GM18526 (cell line): ENCODE measurements around the gene ZGPAT.

Source experiments
- POLR2A ChIP-seq: IDR thresholded peaks from 3 replicates; pipeline ENCODE4 v1.6.1; 2011; ENCODE audit not compliant: insufficient read length; ENCODE audit errors: extremely low read depth

The ZGPAT gene

DNA sequence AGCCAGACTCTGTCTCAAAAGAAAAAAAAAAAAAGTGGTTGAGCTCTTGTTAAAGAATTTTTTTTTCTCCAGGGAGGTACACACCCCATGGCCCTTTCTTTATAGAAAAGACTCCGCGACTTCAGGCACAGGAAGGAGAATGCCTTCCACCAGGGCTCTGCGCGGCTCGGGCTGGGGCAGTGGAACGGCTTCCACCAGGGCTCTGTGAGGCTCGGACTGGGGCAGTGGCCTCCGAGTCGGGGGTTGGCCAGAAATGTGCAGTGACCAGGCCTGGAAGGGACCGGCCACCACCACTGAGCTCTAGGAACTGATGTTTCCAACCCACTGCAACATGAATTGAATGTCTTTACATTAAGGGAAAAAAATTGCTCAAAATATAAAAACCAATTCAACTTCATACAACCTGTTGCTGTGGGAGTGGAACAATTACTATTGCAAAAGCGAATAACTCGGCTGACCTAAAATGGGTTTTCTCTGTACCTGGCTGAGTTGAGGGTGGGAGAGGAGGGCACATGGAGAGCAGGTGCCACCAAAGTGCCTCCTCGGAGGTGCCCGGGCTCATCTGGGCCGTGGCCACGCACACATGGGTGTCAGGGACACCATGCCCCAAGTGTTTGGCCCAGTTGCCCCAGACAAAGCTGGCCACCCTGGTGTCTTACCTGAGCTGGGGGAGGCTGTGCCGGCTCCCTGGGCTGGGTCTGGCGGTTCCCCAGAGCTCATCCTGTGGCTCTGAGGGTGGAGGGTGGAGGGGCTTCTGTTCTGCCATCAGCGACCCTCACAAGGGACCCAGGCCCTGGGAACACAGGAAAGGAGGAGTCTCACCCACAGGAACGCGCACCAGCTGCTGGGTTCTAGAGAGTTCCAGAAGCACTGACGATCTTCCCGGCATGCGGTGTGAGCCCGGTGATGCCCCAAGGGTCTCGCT is 61.0 kb downstream of the ZGPAT start:
- no peak for TF ChIP-seq POLR2A

DNA sequence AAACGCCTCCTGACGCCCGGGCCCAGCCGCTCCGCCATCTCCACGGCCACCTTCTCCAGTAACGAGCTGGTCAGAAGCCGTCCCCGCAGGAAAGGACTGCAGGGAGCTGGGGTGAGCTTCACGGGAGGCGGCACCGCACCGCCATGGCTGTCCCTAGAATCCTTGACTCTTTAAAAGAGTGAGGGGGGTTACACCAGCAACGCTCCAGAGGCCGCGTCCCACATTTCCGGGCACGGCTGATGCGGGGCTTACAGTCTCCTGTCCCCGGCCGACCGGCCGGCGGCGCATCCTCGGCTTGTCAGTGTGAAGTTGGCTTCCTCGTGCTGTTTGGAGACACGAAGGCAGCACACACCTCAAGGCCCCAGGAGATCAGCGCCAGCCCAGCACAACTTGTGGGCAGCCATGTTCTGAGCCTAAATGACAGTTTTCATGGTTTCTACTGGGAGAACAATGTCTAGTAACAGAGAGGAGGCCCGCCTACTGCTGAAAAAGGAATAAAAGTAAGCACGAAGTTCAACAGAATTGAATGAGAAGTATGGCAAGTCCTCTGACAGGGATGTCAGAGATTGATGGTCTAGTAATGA is 62.1 kb downstream of the ZGPAT start:
- no peak for TF ChIP-seq POLR2A

DNA sequence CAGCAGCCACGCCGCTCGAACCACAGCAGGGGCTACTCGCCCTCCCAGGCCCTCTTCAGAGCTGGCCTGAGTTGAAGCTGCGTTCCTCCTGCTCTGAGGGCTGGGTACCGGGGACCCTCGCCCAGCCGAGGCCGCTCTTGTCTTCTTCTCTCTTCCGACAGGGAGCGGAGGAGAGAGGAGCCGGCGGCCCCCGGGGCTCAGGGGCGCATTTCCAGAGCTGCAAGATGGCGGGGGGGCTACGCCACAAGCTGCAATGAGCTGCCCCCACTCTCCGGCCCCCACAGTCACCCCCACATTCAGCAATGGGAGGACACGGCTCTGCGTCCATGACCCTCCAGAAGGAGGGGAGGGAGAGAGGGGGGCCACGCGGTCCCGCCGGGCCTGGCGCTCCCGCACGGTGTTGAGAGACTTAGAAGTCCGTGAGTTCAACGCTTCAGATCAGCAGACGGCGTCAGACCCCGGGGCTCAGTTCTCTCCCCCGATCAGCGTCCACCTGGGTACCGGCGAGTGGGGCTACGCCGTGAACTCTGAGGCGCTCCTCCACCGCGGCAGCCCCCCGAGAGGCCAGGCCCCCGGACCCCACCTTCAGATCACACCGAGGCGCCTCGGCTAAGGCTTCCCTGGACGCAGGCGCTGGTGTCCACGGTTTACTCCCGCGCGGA is 63.3 kb downstream of the ZGPAT start:
- TF ChIP-seq POLR2A, result no peak

DNA sequence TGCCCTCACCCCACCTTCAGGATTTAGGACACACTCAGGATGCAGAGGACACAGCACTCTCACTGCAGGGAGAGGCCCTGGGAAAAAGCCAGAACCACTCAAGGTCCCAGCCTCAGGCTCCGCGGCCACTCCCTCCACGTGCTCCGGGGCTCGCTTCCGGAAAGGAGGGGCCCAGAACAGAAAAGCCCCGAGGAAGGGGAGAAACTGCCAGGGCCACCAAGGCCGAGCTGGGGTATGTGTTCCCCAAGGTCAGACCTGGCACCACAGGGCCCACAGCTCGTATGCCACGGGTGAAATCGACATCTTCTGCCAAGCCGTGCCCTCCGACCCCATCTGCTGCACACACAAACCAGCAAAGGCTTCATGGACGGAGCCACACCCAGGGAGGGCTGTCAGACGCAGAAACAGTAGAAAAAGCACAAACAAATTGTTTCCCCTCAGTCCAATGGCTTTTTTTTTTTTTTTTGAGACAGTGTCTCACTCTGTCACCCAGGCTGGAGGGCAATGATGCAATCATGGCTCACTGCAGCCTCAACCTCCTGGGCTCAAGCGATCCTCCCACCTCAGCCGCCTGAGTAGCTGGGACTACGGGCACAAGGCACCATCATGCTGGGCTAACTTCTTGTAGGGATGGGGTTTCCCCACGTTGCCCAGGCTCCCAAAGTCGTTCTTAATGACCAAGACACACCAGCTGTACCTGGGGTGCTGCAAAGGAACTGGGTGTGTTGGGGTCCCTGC is 65.1 kb downstream of the ZGPAT start:
- no peak for TF ChIP-seq POLR2A

DNA sequence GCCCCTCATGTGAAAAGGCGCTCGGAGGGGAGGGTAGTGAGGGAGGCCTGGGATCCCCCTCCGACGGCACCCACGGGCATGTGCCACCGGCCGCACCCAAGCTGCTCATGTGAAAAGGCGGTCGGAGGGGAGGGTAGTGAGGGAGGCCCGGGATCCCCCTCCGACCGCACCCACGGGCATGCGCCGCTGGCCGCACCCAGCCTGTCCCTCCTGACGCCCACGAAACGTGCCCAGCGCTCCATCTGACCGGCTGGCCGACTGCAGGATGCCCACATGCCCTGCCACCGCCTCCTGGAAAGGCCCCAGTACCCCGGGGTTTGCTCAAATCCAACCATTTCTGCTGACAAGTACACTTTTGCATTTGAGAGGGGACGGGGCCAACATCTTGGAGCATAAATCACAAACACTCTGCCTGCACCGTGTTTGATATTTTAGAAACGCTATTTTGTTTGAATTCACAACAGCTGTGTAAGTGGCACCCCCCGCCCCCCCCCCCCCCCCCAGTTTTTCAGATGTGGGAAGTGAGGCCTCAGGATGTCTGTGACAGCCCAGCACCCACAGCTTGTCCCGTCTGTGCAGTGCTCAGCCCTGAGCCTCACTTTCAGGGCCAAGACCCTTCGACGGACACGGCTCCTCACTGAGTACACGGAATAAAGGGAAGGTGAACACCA is 65.9 kb downstream of the ZGPAT start:
- TF ChIP-seq POLR2A, result no peak

DNA sequence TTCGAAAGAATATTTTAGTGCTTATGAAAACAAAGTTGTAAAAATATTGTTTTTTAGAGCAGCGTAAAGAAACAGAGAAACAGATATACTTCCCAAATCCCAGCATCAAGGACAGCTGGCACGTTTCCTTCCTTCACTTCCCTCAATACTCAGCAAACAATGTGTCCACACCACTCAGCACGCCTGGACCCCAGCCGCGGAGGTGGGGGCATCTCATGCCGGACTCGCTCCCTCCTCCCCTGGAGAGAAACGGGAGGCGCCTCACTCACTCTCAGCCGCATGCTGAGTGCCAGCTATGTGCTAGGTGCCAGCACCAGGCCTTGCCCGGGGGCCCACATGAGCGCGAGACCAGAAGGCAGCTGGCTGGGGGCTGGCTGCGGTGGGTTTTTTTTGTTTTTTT is 66.5 kb downstream of the ZGPAT start:
- no peak for TF ChIP-seq POLR2A

DNA sequence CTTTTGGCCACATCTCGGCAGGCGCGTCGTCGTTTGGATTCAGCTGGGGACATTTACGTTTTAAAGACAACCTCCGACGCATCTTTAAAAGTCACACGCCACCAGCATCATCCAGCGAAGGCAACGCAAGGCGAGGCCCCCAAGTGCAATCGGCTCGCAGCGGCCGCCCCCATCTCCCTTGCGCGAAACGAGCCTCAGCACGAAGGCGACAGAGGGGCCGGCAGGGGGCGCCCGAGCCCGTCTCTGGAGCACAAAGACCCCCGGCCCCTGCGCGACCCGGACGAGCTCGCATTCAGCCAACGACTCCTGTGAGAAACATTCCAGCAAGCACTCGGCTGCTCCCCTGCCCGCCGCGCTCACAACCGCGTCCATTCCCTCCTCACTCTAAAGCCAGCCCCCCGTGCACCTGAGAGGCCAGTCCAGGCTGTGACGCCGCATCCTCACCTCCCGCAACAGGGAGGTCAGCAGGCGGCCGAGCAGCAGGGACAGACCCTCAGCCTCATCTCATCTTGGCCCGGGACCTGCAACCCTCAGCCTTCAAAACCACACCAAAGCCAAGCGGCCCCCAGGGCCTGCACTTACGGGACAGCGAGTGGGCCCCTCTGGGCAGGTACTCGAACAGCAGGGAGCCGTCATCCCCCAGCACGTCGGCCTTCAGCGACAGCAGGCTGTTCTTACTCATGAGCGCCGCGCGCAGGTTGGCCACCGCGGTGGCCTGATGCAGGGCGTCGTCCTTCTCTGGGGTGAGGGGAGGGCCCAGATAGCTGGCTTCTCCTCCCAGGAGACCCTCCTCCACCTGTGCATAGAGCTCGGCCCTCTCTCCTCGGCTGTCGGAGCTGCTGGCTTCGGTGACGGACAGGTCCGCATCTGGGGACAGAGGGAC is 67.5 kb downstream of the ZGPAT start:
- no peak for TF ChIP-seq POLR2A

DNA sequence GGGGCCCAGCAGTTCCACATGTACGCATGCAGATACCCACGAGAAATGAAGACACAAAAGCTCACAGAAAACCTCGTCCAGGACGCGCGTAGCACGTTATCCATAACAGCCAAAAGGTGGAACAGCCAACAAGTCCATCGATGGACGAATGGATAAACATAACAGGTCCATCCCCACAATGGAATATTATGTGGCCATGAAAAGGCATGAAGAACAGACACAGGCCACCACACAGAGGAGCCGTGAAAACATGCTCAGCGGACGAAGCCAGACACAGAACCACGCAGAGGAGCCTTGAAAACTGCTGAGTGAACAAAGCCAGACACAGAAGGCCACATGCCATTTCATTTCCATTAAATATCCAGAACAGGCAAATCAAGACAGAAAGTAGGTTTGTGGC is 69.8 kb downstream of the ZGPAT start:
- no peak for TF ChIP-seq POLR2A

DNA sequence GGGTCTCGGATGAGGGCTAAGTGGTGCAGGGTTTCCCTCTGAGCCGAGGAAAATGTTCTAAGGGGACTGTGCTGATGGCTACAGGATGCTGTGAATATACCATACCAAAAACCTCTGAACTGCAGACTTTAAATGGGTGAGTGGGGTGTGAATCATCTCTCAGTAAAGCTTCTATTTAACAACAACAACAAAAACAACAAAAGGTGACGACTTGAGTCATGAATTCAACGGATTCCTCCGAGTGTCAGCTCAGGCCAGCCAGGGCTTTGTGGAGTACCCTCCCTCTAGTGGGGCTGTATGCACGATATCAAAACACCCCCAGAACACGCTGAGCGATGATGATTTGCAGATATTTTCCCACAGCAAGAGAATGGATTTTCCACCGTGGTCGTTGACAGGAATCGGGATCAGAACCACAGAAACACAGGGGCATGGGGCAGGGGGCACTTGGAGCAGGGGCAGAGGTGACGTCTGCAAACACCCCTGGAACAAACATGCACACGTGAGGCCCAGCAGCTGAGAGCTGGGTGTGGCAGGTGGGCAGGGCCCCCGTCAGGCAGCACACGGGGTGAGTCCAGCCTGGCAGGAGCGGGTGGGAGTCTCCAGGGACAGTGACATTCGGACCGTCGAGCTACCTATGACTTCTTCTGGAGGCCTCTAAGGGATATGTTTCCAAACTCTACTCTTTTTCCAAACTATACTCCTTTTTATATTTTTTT is 70.4 kb downstream of the ZGPAT start:
- no peak for TF ChIP-seq POLR2A

DNA sequence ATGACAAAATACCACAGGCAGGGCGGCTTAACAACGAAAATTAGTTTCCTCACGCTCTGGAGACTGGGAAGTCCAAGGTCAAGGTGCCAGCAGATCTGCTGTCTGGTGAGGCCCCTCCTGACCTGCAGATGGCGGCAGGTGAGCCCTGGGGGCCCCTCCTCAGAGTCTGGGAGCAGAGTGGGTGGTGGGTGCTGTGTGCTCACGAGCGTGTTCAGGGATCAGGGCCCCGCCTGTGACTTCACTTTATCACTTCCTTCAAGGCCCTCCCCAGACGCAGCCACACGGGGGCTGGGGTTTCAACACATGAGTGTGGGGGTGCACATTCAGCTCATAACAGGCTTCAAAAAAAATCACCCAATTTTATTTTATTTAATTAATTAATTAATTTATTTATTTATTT is 71.0 kb downstream of the ZGPAT start:
- TF ChIP-seq POLR2A, result no peak

DNA sequence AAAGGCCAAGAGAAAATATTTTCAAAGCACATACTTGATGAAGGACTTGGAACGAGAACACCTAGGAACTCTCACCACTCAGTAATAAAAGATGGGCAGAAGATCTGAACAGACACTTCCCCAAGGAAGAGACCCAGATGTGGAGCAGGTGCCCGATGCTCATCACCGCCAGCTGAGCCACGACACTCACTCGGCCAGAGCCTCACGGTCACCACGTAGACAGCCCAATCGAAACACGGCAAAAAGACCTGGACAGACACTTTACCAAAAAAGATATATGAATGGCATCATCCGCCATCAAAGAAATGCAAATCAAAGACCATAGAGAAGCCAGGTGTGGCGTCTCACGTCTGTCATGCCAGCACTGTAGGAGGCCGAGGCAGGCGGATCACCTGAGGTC is 73.3 kb downstream of the ZGPAT start:
- TF ChIP-seq POLR2A, result no peak

DNA sequence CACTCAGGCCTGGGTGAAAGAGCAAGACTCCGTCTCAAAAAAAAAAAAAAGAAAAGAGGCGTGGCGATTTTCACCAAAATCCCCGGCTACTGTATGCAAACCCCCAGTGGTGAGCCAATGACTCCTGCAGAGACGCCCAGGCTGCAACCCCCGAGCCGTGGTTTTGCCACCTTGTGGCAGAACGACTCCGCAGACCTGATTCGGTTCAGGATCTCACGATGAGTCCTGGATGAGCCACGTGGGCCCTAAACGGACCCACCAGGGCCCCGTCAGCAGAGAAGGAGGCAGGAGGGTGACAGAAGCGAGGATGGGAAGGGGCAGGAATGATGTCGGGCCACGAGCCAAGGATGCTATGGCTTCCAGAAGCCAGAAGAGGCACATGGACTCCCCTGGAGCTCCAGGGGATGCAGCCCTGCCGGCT is 74.2 kb downstream of the ZGPAT start:
- TF ChIP-seq POLR2A, result no peak

DNA sequence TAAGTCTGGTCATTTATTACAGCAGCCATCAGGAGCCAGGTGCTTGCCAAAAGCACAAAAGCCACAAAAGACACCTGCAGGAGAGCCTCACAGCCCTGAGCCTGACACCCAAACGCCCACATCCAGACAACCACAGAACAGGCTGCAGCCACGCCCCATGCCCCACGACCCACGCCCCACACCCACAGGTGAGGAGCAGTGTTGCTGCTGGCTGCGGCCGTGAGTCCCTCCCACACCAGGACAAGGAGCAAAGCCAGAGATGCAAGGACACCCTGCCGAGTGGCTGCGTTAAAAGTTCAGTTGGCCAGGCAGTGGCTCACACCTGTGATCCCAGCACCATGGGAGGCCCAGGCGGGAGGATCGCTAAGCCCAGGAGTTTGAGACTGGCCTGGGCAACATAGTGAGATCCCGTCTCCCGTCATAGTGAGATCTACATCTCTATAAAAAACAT is 74.7 kb downstream of the ZGPAT start:
- no peak for TF ChIP-seq POLR2A
